AG08395 (cell line): ENCODE data around the gene ALPK1.
"Not testable (repeated sequence)": the region's sequence is repeated elsewhere in the genome, so short reads cannot be mapped to it uniquely, and the experiment has no call there.

Experiments
- DNase-seq: peaks from one replicate; pipeline ENCODE4 v3.0.0; 2012; ENCODE audit warnings: mixed read lengths, low spot score

ALPK1 gene

DNA sequence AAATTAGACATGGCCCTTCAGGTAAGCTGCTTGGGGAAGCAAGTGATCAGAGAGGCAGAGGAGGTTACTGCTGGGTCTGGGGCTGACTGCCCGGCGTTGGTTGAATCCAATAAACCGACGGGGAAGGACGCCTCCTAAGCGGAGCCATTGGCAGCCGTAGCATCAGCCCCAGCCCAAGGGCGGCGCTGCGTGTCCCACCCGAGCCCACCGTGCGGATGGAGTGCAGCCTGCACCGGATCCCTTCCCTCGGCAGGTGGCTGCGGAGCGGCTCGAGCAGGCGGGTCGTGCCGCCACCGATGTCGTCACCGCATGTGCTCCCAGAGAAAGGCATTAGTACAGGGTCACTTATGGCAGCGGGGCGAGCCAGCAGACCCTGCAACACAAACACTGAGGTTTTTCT lies 82.1 kb downstream of the ALPK1 start:
- no peak for DNase-seq

GRCh38 chr4:112381996-112382692 lies 85.0 kb downstream of the ALPK1 start:
- no peak for DNase-seq

DNA sequence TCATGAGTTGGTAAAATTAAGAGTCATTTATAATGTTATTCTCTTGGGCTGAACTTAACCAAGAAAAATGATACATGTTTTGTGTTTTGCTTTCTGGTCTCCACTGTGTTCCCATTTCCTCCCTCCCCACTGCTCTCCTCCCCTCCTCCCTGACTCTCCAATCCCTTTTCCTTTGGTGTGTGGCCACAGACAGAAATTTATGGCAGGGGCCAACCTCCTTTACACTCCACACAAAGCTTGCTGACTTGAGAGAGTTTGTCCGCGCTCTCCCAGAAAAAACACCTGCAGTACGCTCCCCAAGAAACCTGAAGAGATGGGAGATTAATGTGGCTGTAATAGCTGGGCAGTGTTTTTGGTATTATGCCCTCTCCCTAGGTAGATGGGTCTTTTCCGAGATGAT lies 88.9 kb downstream of the ALPK1 start:
- DNase-seq = no peak

DNA sequence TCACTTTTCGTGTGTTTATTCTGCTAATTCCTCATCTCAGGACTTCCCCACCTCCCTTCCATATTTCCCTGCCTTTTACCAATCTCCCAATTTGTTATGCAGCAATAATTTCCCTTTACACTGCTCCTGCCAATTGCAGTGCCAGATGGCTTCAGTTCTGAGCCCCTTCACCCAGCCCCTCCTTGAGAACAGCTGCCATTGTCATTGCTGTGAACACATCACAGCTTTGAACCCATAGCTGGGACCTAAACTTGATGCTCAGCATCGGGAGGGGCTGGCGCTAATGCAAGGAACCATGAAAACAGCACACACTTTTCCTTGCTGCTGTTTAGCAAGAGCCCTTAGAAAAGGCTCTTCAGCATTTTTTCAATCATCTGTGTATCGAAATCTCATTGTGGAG lies 104.9 kb downstream of the ALPK1 start:
- no peak for DNase-seq

- no peak for DNase-seq
Observed at GRCh38 chr4:112403101-112403945, 106.2 kb downstream of the ALPK1 start.

- no peak for DNase-seq
Observed at GRCh38 chr4:112410364-112410763, 113.2 kb downstream of the ALPK1 start.

GRCh38 chr4:112410804-112411203 lies 113.6 kb downstream of the ALPK1 start:
- DNase-seq = no peak

DNA sequence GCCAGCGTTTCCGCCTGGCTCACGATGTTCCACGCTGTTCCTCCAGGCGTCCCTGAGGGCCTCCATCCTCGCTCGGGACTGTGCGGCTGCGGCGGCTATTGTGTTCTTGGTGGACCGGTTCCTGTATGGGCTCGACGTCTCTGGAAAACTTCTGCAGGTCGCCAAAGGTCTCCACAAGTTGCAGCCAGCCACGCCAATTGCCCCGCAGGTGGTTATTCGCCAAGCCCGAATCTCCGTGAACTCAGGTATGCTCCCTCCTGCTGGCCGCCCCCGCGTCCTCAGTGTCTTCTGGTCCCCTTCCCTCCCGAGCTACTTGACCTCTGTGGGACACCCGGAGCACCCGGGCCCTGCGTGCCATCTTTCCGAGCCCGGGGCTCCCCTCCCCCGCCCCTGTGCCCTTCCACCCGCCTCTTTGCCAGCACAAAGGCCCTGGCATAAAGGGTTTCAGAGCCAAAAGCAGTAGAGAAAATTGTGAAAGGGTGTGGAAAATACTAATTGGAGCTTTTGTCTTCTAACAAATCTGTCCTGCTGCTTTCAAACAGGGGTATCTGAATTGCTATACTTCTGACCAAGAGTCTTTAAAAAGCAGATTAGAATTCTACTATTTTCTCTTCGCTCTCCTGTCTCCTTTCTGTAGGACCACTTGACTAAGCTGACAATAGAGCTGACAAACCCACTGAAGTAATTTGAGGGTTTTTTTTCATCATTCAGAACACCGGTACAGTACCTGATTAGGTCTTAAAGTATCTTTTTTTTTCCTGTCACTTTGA lies 114.8 kb downstream of the ALPK1 start:
- DNase-seq = no peak

DNA sequence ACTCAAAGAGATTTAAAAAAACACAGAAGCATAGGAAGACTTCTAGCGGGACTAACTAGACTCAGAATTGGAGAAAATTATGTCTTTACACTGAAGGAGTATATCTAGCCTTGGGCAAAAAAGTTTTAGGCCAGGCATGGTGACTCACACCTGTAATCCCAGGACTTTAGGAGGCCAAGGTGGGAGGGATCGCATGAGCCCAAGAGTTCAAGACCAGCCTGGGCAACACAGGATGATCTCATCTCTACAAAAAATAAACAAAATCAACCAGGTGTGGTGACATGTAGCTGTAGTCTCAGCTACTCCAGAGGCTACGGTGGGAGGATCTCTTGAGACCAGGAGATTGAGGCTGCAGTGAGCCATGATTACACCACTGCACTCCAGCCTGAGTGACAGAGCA lies 119.3 kb downstream of the ALPK1 start:
- DNase-seq = no peak

GRCh38 chr4:112418092-112418491 lies 120.9 kb downstream of the ALPK1 start:
- no peak for DNase-seq

GRCh38 chr4:112421911-112422310 lies 124.7 kb downstream of the ALPK1 start:
- DNase-seq = no peak

DNA sequence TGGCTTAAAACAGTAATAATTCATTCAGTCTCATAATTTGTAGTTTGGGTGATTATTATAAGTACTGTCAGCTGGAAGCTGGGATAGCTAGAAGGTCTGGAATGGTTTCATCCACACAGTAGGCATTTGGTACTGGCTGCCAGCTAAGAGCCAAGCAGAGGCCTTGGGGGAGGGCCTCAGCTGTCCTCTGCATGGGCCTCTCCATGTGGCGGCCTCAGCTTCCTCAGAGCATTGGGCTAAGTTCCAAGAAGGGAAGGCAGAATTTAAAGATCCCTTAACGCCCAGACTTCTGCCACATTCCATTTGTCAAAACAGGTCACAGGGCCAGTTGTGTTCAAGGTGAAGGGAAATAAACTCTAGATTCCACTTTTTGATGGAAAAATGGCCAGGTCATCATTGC lies 125.5 kb downstream of the ALPK1 start:
- DNase-seq = no peak

- DNase-seq = no peak
Observed at GRCh38 chr4:112423591-112423990, 126.4 kb downstream of the ALPK1 start.

DNA sequence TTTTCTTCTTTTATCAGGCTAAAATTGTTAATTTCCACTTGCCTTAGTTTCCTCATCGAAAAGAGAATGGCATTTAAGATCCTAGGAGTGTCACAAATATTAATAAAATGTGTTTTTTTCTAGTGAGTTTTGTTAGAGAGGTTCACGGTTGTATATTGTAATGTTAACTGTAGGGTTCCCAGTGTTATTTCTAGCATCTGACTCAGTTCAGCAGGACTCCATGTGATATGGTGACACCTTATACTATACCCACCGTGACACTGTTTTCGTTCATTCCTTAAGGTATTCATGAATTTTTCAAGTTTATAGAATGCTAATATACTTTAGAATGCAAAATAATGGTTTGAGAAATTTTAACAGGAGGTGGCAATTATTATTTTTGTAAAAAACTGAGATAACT lies 128.7 kb downstream of the ALPK1 start:
- no peak for DNase-seq

GRCh38 chr4:112426416-112426815 lies 129.2 kb downstream of the ALPK1 start:
- DNase-seq = no peak

- DNase-seq = no peak
Observed at GRCh38 chr4:112431158-112431557, 134.0 kb downstream of the ALPK1 start.

- DNase-seq = no peak
Observed at GRCh38 chr4:112436987-112437386, 139.8 kb downstream of the ALPK1 start.

GRCh38 chr4:112442226-112442625 lies 145.1 kb downstream of the ALPK1 start:
- not testable (repeated sequence) for DNase-seq

GRCh38 chr4:112448306-112449132 lies 151.3 kb downstream of the ALPK1 start:
- DNase-seq = peak; percentile 25

GRCh38 chr4:112449708-112450107 lies 152.5 kb downstream of the ALPK1 start:
- DNase-seq = no peak

DNA sequence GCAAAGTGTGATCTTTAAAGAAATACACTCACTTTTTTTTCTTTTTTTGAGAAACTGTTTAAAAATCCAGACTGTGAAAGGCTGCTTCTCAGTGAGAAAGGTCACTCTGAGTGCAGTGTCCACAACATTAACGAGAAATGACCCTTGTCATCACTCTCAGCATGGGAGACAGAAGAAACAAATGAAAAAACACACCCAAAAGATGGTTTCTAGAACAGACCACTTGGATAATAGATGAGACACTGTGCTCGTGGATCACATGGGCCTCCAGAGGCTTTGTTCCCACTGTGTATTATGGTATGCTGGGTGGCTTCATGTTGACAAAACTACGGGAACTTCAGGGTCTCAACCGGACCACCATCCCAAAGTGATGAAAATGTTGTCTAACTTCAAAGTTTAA lies 153.9 kb downstream of the ALPK1 start:
- no peak for DNase-seq

- no peak for DNase-seq
Observed at GRCh38 chr4:112451831-112452230, 154.7 kb downstream of the ALPK1 start.
